Hematopoietic multipotent progenitor cell treated with erythropoietin and hydrocortisone succinate and interleukin-3 and kit ligand, for 6 days (in vitro differentiated cells): Measurements from ENCODE around the gene TAS1R2.

Source experiments
- DNase-seq: peaks from one replicate; pipeline ENCODE4 v3.0.0-alpha.2; 2015

Gene TAS1R2

DNA sequence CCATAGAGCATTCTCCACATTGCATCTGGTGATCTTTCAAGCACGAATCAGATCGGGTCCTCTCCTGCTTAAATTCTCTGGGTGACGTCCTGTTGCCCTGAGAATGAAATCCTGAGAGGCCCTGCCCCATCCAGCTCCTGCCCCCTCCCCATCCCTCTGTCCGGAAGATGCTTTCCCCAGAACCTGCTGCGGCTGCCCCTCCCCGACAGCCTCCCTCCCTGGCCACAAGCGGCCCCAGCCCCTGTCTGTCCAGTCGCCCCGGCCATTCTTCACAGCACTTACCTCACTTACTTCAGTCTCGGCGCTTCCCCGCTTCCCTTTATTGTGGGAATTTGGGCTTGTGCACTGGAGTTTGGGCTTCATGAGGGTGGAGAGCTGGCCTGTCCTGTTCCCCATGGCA lies 40.3 kb downstream of the TAS1R2 start:
- no peak for DNase-seq

DNA sequence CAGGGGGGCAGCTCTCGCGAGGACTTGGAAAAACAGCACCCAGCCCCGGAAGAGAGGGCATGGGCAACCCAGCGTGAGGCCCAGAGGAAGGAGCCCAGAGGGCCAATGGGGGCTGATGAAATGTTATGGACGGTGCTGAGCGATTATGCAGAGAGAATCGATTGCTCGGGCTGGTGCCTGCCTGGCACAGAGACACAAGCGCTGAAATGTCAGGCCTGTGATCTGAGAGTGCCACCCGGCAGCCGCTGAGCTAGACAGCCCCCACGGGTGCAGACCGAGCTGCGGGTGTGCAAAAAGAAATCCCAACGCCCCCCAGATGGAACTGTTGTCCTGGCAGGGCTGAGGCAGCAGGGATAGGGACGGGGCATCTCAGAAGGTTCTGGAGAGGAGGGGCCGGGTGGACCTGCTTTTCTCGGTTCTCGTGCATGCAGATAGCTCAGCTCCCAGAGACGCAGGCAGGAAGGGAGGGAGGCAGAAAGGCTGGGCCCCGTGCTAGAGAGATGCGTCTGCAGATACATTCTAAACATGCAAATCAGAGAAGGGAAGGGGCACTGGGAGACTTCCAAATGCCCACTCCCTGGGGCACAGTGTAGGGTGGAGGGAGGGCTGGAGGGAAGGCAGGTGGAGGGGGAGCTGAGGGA lies 41.5 kb downstream of the TAS1R2 start:
- no peak for DNase-seq

GRCh38 chr1:18817316-18817715 lies 42.1 kb downstream of the TAS1R2 start:
- DNase-seq = no peak

- DNase-seq = no peak
Observed at GRCh38 chr1:18816808-18817207, 42.7 kb downstream of the TAS1R2 start.

DNA sequence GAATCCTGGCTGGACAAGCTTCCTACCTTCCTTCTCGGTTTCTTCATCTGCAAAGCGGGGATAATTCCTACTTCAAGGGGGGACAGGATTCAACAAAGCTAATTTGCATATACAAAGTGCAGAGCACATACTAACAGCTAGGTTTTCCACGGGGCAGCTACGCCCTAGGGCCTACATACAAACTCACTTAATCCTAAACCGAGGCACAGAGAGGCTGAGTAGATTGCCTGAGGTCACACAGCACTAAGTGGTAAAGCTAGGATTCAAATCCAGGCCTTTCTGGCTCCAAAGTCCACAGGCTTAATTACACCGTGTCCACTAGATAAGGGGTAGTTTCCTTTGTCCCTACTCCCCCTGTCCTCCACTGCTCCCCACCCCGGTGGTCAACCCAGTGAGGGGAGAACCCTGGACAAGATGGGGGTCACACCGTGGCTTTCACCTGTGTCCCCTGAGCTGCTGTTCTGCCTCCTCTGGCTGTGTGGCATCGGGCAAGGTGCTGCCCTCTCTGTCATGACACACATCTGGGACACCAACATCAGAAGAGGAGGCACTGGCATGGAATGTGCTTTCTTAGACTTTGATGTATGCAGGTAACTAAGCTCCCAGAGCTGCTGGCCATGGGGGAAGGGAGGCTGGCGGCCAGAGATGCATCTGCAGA lies 44.5 kb downstream of the TAS1R2 start:
- DNase-seq = no peak

- no peak for DNase-seq
Observed at GRCh38 chr1:18814425-18814824, 45.0 kb downstream of the TAS1R2 start.

DNA sequence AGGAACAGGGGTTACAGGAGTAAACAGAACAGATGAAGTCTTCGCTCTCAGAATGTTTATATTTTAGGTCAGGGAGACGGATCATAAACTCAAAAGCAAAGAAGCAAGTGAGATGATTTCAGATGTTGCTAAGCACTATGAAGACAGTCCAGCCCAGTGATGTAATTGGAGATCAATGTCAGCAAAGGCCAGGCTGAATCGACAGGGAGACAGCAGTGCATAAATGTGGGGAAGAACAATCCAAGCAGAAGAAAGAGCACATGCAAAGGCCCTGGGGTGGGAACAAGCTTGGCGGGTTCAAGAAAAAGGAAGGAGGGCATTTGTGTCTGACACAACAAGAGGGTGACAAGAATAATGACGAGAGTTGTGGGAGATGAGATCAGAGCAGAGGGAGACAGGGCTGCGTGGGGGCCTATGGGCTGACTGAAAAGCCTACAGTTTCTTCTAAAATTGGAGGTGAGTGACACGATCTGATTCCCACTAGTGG lies 47.0 kb downstream of the TAS1R2 start:
- no peak for DNase-seq

GRCh38 chr1:18811733-18812452 lies 47.6 kb downstream of the TAS1R2 start:
- no peak for DNase-seq

DNA sequence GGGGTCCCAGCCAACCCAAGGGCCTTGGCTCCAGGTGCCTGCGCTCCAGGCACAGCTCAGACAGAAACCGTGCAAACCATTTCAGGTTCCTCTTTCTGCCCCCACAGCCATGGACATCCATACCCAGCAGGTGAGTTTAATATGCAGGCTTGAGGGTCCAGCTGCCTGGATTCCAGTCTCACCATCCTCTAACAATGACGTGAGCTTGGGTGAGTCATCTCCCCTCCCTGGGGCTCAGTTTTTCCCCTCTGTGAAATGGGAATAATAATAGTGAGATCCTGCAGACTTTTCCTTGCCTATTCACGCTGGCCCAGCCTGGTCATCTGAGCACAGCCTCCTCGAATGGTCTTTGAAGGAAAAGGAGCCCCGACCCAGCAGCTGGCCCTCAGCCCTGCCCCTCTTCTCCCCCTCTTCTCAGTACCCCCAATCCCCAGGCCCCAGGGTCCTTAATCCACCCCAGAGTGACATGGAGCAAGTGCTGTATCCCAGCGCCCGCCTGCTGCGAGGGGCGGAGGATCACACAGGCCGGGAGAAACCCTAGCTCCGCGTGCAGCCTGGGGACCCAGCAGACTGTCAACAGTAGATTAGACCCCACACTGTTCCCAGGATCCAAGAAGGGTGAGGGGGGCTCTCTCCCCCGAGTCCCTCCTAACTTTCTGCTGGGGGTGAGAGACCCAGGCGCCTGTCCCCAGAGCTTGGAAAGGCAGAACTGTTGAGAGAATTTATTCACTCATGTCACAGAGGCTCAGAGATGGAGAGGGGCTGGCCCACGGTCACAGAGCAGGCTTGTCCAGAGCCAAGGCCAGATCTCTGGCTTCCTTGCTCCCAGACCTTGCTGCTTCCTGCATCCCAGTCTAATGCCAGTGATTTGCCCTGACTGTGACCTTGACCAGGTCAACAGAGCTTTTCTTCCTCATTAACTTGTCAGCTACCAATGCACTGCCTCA lies 49.2 kb downstream of the TAS1R2 start:
- DNase-seq = no peak

GRCh38 chr1:18808550-18808949 lies 50.9 kb downstream of the TAS1R2 start:
- no peak for DNase-seq

DNA sequence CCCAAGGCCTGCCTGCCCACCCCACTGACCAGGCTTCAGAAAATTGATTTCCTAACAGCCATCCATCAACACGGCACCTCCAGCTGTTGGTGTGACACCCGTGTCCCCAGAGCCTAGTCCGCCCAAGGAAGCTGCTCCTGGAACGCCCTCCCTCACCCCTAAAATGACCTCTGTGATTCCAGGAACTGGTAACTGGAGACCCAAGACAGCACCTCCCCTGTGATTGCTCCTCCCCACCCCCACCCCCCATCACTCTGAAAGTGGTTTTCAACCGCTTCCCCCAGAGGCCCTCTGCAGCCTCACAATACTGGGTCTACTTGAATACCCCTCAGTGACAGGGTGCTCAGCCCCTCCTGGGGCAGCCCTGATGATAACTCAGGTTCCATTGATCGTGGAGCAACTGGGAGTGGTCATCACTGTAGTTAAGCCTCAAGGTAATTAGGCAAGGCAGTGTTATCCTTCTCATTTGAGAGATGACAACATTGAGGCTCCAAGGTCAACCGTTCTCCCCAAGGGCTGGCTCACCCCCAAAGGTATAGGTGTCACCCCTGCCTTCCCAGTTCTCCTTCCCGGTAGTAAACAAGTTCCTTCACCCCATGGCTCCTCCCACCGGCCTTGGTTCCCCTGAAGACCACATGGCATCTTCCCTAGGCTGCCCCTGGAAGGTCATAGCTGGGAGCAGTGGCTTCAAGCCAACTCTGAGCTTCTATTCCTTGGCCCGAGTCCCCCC lies 52.0 kb downstream of the TAS1R2 start:
- DNase-seq = no peak

- DNase-seq = no peak
Observed at GRCh38 chr1:18805925-18806849, 53.3 kb downstream of the TAS1R2 start.

- DNase-seq = no peak
Observed at GRCh38 chr1:18805150-18805879, 54.1 kb downstream of the TAS1R2 start.

DNA sequence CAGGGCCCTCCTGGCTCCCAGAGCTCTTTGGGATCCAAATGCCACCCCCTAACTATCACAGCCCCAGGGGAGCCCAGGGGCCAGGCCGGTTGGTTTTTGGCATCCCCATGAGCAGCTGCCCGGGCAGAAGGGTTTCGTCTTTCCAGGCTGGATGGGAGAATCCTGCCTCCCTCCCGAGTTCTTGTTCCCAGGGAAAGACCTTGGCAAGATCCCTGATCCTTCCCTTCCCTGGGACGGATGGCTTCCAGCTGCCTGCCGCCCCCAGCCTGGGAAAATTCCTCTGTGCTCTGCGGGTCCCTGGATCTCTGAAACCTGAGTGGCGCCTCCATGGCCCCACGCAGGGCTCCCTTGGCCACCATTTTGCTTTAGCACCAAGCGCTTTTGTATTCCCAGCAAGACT lies 55.6 kb downstream of the TAS1R2 start:
- DNase-seq = no peak

DNA sequence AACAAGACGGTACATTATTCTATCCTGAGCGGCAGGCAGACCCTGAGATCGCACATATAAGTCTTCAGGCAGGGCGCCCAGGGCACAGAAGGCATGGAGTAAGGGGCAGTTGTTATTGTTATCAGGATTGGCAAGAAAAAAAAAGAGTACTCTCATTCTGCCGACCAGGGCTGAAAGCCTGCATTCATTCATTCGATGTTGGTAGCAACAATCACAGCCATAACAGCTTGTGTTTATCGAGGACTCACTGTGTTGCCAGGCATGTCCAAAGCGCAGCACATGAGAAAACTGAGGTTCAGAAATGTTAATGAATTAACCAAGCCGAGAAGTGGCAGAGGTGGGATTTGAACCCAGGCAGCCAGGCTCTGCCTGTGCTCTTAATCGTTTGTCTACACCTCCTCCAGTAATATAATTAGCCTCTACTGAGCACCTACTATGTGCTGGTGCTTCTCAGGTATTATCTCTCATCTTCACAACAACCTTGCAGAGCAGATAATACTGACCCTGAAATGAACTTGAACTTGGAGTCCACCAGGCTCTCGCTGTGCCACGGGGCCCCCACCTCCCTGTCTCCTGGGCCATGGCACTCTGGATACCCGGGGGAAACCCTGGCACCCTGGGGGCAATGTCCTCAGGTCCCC lies 56.2 kb downstream of the TAS1R2 start:
- no peak for DNase-seq

GRCh38 chr1:18802231-18802630 lies 57.2 kb downstream of the TAS1R2 start:
- DNase-seq = no peak

DNA sequence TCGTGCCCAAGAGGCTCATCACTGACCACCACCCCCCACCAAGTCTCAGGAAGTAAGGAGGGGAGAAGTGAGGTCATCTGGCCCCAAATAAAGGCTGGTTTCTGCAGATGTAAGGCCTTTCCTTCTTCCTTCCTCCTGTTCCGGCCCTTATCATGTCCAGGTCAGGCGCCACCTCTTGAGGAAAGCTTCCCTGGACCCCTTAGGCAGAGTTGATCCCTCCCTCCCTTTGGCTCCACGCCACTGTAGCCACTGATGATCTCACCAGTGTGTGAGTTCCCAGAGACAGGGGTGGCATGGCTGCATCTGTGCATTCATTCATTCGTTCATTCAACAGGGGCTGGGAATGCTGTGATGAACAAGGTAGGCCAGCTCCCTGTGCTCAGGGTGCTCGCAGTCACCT lies 59.2 kb downstream of the TAS1R2 start:
- no peak for DNase-seq

GRCh38 chr1:18799454-18799853 lies 60.0 kb downstream of the TAS1R2 start:
- DNase-seq = no peak

DNA sequence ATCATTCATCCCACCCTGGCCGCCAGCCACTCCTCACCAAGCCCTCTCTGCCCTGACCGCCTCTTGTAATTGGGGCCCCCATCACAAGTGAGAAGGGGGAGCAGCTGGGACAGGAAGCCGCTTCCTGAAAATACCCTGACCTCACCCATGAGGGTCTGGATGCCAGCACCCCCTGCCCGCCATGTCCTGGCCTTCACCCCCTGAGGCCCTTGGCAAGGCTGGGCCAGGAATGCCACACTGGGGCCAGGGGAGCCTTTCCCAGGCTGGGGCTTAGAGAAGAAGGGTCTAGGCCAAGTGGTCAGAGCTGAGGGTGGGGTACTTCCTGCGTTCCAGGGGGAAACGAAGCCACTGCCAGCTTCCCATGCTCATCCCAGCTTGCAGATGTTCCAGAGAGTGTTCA lies 60.5 kb downstream of the TAS1R2 start:
- no peak for DNase-seq

DNA sequence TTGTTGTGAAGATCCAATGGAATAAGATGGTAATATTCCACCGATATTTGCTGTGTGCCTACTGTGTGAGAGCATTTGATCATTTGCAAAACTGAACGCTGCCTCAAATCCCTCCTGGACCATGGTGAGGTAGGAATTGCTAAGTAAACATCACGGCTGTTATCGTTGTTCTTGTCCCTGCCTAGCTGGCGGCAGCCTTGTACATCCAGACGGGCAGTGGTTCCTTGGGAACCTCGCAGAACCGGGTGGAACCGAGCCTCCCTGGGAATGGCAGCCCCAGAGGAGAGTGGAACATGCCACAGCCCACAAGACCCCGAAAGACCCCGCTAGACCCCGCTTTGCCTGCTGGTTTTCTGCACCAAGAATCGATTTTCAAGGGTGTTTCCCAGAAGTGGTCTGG lies 60.9 kb downstream of the TAS1R2 start:
- DNase-seq = no peak
